NB4 (cell line): ENCODE measurements around the gene ARHGAP35.

Experiments used
- CTCF ChIP-seq: IDR thresholded peaks from one replicate; pipeline ENCODE4 v1.5.1; 2012; ENCODE audit warnings: low read depth, low read length
- MAX ChIP-seq: IDR thresholded peaks from 2 replicates; pipeline ENCODE4 v1.6.1; 2011; ENCODE audit warnings: low read depth, low read length
- POLR2A ChIP-seq: IDR thresholded peaks from 2 replicates; pipeline ENCODE4 v1.6.1; 2011; ENCODE audit warnings: mild to moderate bottlenecking; ENCODE audit not compliant: insufficient read length; ENCODE audit errors: extremely low read depth

GRCh38 chr19:46909356-46909755 lies 48.6 kb downstream of the ARHGAP35 start:
- no peak for TF ChIP-seq CTCF
- no peak for TF ChIP-seq MAX
- TF ChIP-seq POLR2A: no peak
